Measurements from ENCODE around the gene FOXC2.

DNA sequence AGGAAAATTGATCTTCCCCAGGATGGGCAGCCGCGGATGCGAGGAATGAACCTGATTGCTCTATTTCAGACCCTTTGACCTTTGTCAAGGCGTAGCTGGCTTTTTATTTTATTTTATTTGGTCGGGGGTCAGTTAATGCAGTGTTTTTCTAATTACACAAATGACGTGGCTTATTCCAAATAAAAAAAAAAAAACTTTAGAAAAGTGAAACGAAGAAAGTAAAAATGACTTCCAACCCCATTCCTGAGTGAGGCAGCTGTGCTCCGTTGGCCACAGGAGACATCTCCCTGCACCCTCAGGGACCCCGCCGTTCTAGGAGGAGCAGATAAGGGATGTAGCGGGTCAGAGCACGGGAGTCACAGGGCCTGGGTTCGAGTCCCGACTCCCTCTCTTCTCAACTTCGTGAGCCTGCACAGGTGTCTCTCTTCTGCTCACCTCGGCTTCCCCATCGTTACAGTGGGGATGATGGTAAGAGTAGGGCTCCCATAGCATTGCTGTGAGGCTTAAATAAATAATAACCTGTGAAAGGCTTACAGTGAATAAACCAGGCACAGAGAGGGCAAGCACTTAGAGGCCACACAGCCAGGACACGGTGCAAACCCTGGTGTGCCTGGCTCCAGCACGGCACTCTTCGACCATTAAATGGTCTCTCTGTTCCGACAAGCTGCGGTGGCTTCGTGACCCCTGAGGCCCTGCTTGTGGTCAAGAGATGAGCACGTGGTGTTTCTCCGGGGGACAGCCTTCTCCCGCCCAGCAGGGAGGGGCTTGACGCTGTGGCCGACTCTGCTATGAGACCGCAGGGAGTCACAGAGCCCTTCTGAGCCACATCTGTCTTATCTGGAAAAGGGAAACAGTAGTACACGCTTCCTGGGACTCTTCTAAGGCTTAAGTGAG lies 46.1 kb upstream of the FOXC2 start:
- no peak for TF ChIP-seq EP300 (IDR thresholded peaks at IDR 0.05)
- TF ChIP-seq, protein P1, sequence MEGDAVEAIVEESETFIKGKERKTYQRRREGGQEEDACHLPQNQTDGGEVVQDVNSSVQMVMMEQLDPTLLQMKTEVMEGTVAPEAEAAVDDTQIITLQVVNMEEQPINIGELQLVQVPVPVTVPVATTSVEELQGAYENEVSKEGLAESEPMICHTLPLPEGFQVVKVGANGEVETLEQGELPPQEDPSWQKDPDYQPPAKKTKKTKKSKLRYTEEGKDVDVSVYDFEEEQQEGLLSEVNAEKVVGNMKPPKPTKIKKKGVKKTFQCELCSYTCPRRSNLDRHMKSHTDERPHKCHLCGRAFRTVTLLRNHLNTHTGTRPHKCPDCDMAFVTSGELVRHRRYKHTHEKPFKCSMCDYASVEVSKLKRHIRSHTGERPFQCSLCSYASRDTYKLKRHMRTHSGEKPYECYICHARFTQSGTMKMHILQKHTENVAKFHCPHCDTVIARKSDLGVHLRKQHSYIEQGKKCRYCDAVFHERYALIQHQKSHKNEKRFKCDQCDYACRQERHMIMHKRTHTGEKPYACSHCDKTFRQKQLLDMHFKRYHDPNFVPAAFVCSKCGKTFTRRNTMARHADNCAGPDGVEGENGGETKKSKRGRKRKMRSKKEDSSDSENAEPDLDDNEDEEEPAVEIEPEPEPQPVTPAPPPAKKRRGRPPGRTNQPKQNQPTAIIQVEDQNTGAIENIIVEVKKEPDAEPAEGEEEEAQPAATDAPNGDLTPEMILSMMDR (IDR thresholded peaks at IDR 0.05): no peak
- TF ChIP-seq POLR2A (IDR thresholded peaks at IDR 0.05): no peak

Data from suprapubic skin (tissue), 3 donors.